AML-193 (cell line): ENCODE data around the gene HGD.
A peak's percentile ranks its signal among the peaks of the same experiment; 100 is the strongest.
"Not testable (repeated sequence)": the region's sequence is repeated elsewhere in the genome, so short reads cannot be mapped to it uniquely, and the experiment has no call there.

ENCODE experiments used
- DNase-seq, 2 experiments: peaks; one replicate each; lab custom pipeline; 2025; lab: John Stamatoyannopoulos, UW

Gene HGD, protein sequence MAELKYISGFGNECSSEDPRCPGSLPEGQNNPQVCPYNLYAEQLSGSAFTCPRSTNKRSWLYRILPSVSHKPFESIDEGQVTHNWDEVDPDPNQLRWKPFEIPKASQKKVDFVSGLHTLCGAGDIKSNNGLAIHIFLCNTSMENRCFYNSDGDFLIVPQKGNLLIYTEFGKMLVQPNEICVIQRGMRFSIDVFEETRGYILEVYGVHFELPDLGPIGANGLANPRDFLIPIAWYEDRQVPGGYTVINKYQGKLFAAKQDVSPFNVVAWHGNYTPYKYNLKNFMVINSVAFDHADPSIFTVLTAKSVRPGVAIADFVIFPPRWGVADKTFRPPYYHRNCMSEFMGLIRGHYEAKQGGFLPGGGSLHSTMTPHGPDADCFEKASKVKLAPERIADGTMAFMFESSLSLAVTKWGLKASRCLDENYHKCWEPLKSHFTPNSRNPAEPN

DNA sequence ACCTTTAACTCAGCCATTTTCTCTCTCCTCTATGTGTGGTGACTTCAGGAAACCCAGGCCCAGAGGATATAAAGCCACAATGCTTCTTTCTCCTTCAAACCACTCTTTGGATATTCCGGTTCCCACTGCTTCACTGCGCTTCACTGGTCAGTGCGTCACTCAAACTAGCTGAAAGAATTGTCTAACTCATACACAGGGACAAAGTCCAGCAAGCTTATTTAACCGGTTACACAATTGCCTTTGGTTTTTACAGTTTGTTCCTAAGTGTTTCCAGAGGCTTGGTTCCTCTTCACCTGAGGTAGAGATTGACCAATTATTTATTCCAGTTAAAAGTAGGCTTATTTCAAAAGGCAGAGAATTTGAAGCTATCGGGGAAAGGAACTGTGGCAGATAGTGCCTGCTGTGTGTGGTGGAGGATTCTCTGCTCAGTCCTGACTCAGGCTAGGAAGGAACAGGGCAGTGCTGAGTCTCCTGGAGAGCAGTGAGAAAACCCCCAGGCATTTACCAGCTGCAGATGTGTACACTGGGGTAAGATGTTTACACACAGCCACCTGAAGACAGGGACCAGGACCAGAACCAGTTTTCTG is at the start of gene HGD:
Gene HGD, minus strand, starts transcription at position 145 of the 587 bp plus-strand sequence. Its CDS starts 128 bp downstream, at position 17.
- peak; percentile 15 to 34 for DNase-seq

DNA sequence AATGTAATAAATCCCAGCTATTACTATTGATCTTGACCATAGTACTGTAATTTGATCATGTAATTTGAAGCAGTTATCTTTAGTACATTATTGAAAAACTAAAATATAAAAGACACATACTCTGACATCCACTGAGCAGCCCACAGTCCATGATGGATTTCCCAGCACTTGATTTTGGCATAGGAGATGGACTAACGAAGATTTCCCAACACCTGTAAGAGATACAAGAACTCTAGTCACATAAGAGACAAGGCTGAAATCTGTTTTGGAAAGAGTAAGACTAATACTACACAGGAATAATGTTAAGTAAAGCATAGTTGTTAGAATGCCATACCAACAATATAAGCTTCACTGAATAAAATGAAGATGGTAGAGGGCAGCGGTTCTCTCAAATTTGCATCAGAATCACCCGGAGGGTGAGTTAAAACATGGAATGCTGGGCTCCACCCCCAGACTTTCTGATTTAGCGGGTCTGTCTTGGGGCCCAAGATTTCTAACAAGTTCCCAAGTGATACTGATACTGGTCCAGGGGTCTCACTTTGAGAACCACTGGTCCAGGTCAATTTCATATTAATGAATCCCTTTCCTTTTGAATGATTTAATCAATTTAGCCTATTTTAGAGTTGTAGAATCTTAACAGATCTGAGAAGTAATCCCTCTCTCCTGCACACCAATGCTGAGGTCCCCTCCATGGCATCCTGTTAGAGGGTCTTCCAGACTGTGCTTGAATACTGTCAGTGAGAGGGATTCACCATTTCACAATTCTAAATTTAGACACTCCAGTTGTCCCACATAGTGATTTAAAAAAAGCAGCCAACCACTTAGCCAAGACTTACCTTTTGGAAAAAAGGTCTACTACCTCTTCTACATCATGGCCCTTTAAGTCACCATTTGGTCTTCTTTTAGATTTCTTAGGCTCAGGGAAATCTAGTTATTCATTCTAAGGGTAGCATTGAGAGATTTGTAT is 48.8 kb upstream of the HGD start:
- no peak for DNase-seq

DNA sequence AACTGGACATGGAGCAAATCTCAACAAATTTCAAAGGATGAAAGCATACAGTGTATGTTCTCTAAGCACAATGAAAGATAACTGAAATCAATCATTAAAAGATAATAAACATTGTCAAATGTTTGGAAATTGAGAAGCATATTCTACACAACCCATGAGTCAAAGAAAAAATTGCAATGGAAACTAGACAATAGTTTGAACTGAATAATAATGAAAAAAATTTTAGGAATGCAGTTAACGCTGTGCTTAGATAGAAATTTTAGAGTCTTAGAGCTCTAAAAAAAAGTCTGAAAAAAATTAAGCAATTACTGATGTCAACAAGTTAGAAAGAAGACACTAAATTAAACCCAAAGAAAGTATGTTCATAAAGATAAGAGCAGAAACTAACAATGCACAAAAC is 44.8 kb upstream of the HGD start:
- DNase-seq, result no peak

DNA sequence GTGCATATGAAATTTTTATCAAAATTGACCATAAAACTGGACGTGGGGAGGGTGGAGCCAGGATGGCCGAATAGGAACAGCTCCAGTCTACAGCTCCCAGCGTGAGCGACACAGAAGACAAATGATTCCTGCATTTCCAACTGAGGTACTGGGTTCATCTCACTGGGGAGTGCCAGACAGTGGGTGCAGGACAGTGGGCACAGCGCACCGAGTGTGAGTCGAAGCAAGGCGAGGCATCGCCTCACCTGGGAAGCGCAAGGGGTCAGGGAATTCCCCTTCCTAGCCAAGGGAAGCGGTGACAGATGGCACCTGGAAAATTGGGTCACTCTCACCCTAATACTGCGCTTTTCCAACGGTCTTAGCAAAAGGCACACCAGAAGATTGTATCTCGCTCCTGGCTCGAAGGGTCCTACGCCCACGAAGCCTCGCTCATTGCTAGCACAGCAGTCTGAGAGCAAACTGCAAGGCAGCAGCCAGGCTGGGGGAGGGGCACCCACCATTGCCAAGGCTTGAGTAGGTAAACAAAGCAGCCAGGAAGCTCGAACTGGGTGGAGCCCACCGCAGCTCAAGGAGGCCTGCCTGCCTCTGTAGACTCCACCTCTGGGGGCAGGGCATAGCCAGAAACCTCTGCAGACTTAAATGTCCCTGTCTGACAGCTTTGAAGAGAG is 37.3 kb upstream of the HGD start:
- DNase-seq, result not testable (repeated sequence)

DNA sequence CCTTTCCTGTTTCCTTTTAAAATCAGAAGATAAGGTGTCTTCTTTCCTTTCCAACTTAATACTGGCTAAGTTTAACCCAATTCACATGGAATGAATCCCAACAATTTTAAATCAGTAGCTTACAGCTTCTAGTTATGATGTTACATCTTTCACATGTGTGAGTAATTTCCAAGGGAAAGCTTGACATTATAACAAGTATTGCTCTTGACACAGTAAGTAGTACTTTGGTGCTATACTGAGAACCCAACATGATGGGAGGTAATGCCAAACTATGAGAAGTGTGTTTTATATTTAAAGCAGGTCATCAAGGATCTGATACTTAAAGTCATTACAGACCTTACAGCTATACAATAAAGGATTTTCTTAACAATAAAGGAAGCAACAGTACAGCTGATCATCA is 31.2 kb upstream of the HGD start:
- DNase-seq, result no peak

DNA sequence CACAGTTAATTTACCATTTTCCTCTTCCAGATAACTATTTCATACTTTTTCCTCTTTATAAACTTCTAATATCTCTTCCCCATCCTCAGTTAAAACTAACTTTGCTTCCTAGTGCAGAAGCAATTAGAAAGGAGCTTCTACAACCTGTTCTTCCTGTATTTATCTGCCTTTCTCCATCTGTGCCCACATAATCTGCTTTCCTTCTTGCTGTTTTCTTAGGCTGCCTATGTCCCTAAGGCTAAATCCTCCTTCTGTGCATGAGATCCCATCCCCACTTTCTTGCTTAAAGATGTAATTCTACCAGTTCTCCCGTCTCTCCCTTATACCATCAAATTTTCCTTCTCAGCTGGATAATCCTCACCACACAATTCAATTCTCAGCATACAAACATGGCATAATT is 28.3 kb upstream of the HGD start:
- DNase-seq, result no peak

DNA sequence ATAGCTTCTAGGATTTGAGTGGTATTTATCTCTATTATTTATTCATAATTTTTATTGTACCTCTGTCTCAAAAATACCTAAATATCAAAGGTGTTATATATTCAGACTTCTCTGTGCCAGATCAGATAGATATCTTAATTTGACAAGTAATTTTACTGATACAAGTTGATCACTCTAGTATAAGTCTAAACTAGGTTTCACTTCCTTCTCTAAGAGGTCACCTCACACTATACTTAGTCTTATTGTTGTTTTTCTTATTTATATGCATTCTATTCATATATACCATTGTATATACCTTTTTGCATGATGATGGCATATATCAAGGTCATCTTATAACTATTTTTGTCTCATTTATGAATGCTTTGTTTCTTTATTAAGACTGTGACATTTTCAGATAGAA is 26.4 kb upstream of the HGD start:
- no peak for DNase-seq

DNA sequence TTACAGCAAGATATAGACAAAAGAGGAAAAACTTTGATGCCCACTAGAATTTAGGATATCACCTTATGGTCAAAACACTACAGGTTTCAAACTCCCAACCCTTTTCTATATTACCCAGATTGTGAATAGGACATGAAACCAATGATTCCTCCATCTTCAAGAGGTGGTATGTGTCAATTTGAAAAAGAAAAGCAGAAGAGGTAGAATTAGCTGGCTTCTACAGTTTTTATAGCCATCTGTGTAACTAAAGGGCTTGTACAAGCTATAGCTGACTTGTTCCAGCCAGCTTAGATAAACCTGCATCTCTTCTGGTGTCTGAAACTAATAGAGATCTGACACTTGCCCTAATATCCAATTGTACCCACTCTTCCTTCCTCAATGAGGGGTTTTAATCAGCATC is 24.9 kb upstream of the HGD start:
- no peak for DNase-seq

DNA sequence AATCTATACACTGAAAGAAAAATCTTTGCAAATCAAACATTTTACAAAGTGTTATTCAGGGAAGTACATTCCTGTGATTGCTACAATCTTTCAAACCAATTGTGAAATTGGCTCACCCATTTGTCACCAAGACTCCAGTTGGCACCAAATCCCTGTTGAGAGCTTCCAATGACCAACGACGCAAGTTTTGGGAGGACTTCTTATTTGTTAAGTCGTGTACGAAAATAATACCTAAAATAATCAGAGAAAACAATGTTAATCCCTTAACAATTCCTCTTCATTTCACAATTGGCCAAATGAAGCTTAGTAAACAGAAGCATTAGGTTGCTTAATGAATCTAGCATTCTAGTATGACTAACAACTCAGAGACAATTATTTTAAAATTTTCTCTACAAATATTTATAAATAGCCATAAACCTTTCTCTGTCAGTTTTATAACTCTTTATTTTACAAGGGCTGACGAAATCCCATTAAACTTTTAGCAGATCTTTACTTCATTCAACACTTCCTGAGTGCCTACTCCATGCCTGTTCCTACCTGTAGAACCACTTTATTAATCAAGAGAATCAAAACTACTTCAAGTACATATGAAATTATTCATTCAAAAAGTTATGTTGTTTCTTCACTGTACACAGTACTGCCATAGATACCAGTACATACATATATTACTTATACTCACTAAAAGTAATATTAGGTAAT is 24.0 kb upstream of the HGD start:
- DNase-seq, result no peak

DNA sequence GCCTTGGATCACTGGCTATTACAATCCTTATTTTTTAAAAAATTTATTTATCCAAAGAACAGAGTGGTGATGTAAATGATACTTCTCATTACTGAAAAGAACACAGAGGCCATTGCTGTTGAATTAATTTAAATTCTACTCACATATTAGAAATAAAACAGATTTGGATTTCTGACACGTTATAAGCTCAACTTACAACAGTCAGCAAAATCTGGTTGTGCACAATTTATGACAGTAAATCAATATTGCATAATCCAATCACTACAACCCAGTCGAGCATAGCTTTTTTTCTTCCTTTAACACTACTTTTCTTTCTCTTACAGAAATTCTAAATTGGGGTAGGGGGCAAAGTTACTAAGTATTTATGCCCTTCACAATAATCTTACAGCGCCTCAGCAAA is 17.3 kb upstream of the HGD start:
- no peak for DNase-seq

DNA sequence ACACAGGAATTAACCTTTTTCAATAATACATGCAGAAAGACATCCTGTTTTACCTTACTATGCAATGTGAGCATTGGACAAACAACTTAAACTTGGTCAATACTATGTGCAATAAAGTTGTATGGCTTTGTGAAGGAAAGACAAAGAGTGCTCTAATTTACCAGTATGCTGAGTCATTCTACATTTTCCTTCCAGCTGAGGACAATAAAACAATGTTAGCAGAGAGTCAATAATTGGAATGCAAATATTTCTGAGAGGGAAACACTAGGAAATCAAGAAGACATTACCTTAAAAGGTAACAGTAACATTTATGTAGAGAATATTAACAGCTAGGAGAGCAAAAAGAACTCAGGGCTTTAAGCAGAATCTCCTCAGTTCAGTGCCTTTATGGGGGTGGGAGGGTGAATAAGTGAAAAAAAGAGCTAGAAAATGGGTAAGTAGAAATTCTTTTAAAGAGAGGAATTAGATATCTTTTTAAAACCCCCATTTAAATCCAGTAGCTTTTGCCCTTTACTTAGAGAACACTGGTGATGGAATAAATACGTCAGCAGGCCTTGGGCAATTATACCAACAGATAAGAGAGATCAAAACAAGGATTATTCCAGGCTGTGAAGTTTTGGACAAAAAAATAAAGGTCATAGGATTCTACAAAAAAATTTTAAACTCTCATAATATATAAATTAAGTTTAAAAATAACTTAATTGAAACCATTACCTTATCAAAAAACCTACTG is 11.6 kb upstream of the HGD start:
- no peak for DNase-seq

DNA sequence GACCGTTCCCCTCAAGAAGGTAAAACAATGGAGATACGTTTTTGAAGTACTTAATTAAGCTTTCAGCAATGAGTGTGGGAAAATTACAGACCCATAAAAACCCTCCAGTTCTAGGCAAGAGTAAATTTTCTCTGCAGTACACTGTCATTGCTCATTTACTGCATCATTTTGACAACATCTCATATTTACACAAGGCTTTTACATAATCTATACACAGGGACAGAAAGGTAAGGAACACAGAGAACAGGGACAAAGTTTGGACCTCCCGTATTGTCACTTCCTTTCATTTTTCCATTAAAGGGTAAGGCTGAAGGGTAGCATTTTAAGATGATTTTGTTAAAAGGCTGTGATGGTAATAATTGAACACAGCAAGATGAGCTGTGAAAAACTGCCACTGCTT is 7.4 kb upstream of the HGD start:
- DNase-seq, result no peak

DNA sequence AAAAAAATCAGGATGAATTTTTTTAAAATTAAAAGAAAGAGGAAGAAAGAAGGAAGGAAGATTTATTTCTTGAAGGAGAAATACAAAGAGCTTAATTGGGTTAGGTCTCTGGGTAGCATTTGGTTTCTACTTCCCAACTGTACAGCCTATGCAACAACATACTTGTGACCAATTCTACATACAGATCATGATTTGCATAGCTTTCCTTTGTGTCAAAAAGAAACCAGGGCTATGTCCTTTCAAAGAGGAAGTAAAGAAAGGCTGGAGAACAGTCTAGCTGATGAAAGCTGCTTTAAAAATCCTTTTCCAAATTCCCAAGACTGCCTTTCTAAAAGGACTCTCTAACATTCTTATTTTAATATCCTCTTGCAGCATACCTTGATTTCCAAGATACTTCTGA is 6.1 kb upstream of the HGD start:
- DNase-seq, result peak in 1 of 2 experiments; percentile 13

DNA sequence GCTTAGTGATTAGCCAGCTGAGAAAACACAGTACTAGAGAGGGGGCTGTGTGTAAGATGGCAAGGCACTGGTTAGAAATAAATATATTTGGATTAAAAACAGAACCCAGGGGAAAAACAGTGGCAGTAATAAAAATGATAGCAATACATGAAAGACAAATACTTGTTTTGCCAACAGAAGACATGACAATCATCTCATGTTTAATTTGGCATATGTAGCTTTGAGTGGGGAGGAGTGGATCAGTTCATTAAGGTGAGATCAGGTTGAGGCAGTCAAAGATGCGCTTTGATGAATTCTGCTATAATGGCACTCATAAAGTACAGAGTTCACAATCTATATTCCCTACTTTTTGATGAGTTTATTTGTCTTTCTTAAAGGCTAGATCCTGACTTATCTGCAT is 3.4 kb upstream of the HGD start:
- DNase-seq, result no peak

DNA sequence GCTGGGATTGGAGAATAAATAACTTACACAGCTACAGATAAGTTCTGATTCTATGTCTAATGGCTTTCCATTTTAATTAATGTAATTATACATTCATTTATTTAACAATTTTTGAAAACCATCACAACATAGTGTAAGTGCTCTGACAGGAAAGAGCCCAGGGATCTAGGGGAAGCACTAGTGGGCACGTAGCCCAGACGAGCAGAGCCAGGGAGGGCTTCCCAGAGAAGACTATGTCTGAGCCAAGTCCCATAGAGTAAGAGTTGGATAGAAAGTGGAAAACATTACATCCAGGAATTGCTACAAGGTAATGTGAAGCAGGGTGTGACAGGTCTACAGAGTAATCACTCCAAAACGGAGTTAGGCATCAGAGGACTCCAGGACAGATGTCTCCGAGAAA is 2.9 kb upstream of the HGD start:
- no peak for DNase-seq

DNA sequence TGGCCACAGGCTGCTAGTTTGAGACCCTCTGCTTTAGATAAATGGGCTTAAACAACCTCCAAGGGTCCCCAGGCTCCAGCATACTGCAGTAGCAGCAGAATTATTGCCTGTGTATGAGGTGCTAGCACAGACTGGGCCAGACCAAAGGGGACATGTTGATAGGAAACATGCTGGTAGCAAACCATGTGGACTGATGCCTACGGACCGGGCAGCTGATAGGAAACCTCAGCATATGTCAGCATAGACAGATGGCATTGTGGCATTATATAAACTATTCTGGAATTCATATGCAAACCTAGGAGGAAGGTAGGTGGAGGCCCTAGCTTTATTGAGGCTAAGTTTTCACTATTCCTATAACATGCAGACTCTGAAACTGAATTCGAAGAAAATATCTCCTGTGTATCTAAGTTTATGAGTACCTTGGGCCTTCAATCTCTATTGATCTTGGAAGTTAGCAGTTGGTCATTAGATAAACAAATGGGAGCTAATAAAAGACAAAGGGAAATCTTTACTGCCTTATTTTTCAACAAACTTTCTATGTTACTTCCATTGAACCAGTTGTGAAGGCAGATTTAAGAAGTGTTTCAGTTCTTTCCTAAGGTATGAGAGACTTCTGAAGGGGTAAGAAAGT is 1.7 kb upstream of the HGD start:
- no peak for DNase-seq

DNA sequence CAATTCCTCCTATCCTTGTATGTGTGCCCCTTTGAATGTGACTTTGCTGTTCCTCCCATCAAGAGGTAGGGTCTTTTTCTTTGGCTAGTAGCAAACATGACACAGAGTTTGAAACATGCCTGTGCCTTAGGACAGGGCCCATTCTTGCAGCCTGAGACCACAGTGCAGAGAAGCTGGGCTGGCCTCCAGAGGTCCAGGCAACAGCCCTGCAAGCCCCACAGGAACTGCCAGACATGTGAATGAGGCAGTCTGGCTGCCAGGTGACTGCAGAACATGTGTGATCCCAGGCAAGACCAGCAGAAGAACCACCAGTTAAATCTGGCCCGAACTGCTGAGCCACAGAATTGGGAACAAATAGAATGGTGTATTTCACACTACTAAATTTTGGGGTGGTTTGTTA is 1.2 kb upstream of the HGD start:
- no peak for DNase-seq

DNA sequence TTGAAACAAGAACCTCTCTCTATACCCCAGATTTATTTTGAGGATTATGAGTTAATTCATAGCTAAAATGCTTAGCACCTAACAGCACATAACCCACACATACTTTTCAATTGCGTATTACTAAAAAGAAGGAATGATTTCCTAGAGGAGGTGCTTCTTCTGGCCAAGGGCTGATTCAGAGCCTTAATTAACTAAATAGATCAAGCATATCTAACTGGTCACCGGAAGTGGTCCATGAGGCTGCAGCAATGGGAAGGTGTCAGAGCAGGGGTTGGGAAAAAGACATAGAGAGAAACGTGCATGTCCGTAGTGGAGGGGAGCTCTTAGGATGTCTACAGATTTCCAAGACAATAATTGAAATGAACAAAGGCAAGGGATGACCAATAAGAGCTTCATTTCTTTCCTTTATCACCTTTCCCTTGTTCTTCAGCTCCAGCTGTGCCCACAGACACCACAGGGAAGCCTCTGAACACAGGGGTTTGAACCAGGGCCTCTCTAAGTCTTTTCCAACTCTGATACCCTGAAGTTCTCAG is 467 bp downstream of the HGD start:
- DNase-seq, result no peak

DNA sequence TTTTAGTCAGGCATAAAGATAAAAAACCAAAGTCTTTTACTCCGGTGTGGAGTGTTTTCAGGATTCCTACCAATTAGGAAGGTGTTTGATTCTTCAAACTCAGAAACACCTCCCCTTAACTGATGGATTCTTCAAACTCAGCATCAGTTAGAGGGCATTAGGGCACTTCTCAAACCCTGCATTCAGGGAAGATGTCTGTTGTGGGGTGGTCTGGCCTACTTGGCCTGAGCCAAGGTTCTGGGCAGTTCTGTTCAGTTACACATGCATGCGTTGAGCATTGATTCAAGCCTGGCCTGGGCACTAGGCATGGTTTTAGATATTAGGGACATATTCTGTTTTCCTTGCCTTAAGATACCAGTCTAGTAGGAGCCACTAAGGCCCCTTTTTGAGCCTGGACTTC is 1.0 kb downstream of the HGD start:
- DNase-seq, result no peak
